GM18505 (cell line): Measurements from ENCODE around the gene MACIR.

Source experiments
- ATAC-seq: cut with Tn5 transposase; IDR thresholded peaks from one replicate; pipeline ENCODE4 v1.9.1; 2021; ENCODE audit not compliant: unreplicated experiment
- POLR2A ChIP-seq: IDR thresholded peaks from 4 replicates; pipeline ENCODE4 v1.6.1; 2011; ENCODE audit warnings: borderline replicate concordance; ENCODE audit not compliant: insufficient read depth, insufficient read length; ENCODE audit errors: extremely low read depth

Gene MACIR

DNA sequence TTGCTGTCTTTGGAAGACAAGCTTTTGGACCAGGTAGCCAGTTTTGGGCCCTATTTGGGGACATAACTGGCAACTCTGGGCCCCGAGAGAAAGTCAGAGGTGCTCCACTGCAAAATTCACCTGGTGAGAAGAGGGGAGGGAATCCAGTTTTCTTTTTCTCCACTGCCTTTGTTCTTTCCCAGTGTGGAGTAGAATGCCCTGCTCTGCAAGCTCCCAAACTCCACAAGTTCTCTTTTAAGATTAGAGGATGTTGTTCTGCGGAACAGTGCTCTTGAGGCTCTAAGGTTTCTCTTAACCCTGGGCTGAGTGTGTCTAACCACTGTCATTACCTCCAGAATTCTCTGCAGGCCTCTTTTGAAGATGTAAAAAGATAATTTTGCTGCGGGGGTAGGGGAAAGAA lies 25.3 kb downstream of the MACIR start:
- no peak for TF ChIP-seq POLR2A
- no peak for ATAC-seq

DNA sequence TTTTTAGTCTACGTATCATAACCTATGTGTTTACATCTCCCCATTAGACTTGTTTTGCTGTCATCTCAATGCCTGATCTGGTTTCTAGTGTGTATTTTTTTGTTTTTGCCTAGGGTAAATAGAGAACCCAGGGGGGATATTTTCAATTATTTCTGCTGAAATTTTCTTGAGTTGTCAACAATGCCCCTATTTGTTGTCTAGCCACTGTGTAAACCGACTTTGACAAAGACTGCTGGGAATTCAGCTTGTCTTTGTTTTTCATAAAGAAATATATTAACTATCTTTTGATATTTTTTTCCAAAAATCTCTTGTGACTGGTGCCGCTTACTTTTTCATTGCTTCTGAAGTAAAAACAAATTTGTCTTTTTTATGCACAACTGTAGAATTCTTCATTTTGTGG lies 28.1 kb downstream of the MACIR start:
- ATAC-seq = no peak
- no peak for TF ChIP-seq POLR2A

DNA sequence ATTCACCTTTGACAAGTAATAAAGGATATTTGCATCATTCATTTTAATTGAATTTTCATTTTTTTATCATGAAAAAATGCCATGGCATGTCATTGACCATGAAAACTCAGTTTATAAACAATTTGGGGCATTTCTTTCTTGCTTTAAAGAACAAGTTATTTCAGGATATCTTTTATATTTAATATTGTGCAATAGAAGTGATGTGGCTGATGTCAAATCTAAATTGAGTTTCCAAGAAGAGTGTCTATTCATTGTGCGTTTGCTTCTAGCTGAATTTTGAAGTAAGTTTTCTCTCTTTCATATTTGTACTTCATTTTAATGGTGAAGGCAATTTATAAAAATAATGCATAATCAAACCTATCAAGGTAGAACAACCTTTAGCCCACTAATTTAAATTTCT lies 30.5 kb downstream of the MACIR start:
- ATAC-seq = no peak
- TF ChIP-seq POLR2A = no peak

DNA sequence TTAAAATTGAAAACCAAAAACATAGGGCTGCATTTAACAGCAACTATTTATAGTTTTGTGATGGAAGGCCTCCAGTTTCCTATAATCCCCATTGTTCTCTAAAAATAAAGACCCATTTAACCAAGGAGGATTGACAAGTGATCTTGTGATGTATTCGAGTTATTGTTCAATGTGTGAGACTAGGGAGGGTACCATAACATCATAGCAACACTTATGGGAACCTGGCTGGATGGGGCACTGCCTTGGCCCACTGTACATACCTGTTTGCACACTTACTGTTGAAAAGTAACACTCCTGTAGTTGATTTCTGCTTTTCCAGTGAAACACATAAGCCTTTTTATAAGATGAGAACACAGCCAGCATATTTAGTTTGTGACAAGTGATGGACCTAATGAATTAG lies 32.3 kb downstream of the MACIR start:
- TF ChIP-seq POLR2A = no peak
- no peak for ATAC-seq

DNA sequence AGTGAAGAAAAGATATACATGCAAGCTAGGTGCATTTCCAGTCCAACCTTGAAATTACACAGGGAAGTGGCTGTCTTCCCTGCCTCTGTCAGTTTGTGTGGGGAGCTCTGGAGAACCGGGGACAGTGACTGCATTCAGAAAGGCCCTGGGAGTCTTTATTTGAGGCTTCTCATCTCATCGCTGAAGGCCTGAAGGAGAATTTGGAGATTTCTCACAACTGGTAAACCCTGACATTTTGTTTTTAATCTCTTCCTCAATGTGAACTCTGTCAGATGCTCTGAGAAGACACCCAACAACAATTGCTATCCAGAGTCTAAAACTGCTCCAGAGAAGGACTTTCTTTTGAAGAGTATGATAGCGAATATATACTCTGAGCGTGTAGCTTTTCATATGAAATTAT lies 33.0 kb downstream of the MACIR start:
- no peak for ATAC-seq
- no peak for TF ChIP-seq POLR2A

DNA sequence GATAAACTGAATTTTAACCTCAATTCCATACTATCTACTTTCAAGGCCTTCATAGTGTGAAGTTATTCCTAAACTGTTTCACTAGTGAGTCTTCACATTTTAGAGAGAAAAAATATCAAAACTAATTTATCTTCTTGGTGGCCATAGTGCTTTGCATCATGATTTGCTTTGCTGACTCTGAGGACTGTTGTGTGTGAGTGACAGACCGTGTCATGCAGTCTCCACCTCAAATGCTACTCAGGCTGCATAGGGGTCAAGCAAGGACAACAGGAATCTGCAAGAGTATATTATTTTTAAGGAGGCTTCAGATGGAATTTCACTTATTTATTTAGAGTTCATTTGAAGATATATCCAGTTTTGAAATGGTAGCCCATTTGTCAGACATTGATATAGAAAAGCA lies 34.5 kb downstream of the MACIR start:
- ATAC-seq = no peak
- no peak for TF ChIP-seq POLR2A

DNA sequence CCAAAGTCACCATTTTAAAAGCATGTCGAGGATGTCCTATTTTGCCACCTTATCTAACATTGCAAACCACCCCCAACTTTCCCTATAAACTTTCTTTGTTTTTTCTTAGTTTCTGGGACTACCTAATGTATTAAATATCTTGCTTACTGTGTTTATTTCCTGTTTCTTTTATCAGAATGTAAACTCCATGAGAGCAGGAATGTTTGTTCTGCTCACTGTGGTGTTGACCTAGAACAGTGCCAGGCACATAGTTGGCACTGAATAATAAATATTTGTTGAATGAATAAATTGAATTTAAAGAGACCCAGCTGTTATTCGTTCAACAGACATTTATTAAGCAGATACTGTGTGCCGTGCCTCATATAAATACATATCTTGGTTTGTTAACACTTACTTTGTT lies 35.2 kb downstream of the MACIR start:
- TF ChIP-seq POLR2A = no peak
- ATAC-seq = no peak

DNA sequence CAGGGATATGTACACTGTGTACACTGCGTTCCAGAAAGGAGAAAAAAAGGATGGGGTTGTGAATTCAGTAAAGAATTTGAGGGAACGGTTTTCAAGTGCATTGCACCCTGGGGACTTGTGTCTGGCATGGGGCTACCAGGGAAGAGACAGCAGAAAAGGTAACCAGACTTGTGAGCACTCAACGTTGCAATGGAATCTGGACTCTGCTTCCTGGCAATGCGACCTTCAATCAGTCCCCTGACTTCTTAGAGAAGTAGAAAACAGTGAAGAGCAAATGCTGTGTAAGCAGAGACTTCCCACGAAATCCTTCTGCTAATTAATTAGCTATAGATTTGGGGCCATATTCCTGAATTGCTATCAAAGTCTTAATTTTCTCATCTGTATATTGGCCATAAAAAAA lies 36.3 kb downstream of the MACIR start:
- ATAC-seq = no peak
- no peak for TF ChIP-seq POLR2A

DNA sequence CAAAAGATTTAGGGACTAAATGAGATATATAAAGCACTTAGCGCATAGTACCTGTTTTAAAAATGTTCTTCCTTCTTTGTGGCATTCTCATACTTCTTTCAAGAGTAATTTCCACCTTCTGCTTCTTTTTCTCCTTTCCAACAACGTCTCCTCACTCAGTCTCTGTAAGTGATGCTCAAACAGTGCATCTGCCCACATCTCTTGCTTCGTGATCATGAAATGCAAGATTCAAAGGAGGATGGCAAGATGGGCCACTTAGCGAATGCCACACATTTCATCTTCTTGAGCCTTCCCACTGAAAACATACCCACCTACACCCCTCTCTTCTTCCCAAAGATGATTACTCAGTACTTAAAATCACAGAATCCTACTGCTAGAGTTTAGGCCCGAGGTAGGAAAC lies 36.9 kb downstream of the MACIR start:
- ATAC-seq = no peak
- no peak for TF ChIP-seq POLR2A

DNA sequence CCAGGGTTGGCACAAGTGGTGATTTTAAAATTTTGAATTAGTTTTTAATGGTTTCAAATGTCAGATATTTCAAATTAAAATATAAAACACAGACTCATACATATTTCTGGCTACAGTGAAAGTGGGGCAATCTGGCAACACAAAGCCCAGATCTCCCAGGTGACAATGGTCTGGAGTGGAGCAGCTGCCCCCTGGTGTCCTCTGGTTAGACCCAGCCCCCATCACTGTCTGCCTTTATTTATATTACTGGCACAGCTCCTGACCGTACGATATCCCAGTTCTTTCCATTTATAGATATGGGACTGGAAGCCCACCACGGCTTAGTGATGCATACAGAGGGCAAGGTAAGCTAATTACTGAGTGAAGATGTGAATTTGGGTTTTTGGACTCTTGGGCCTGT lies 37.3 kb downstream of the MACIR start:
- no peak for ATAC-seq
- TF ChIP-seq POLR2A = no peak

DNA sequence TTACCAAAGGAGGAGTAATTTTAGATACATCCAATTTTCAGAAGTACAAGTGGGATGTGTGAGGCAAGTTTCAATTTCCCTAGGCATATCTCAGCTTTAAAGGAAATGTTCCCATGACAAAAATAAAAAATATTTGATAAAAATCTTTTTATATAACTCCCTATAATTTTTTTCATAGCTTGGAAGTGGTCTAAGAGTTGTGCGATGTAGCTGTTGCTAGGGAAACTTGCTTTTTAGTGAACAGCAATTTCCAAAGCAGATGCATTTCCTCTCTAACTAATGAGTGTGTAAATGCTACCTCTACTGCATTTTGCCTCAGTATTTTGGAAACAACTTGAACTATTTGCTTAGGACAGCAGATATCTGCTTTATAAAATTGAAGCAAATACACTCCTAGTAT lies 39.6 kb downstream of the MACIR start:
- no peak for TF ChIP-seq POLR2A
- no peak for ATAC-seq

DNA sequence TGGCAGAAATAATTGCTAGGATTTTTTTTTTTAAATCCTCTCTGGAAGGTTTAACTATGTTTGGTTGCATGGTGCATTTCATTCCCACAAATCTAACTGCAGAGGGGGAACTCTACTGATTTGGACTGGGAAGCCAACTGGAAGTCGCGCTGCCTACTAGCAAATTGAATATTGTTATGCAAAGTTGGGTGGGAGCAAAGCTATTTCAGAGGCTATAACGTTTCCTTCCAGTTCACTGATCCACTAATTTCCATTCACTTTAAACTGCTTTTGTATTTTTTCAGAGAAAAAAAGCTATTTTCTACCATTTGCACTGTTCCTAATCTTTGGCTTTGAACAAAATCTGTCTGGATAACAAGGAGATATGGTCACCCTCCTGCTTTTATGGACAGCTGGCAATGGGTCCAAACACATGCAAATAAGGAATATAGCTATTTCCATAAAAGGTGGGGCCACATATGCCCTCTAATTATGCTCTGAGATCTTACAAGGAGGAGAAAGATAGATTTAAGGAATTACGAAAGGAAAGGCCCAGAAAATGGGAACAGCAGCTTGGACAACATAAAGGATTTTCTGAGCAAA lies 40.1 kb downstream of the MACIR start:
- TF ChIP-seq POLR2A = no peak
- no peak for ATAC-seq

DNA sequence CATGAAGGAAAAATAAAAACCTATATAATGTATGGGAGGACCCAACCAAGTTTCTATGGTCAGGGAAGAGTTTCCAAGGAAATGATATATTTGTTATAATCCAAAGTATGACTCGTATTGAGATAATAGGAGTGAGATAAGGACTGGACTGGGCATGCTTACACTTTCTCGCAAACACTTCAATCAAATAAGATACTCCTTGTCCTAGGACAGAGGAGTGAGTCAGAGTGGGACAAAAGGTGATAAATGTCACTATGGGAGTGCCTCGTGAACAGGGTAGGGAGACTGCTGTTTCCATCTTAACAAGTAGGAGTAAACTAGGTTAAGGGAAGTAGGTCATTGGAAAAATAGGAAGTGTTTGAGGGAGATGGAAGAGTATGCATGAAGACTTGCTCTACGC lies 47.2 kb downstream of the MACIR start:
- TF ChIP-seq POLR2A = no peak
- ATAC-seq = no peak

DNA sequence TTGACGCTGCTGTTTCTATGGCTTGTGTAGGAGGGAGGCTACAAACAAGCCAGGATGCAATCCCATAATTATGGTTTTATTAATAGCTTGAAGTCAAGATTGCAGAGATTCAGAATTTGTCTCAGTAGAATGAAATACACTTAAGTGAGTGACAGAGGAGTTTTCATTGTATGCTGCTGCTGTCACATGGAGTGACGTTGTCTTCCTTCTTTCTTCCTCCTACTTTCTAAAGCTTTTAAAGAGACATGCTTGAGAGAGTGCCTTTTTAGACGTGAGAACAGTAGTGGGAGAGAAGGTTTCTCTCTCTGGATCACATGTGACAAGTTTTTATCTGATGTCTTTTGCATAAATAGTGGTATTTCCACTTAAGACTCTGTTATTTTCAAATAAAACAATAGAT lies 48.9 kb downstream of the MACIR start:
- ATAC-seq = no peak

DNA sequence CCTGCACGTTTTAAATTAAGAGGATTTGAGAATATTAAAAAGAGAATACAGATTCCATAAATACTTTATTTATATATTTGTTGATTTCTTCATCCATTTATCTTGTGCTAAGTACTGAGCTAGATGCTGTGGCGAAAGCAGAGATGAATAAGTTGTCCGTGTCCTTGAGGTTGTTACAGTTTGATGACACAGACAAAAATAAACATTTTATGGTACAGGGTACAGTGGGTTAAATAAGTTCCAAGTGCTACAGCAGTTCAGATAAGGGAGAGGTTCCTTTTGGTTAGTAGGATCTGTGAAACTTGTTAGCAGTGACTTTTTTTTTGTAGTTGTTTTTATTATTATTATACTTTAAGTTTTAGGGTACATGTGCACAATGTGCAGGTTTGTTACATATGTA lies 50.2 kb downstream of the MACIR start:
- TF ChIP-seq POLR2A = no peak
- no peak for ATAC-seq

More for the DNA sequence above, 48.9 kb downstream of the MACIR start:
- TF ChIP-seq POLR2A = no peak
